Globus pallidus (tissue), 1 donor: ENCODE data around the gene SIRT1.
"Not testable (repeated sequence)": the region's sequence is repeated elsewhere in the genome, so short reads cannot be mapped to it uniquely, and the experiment has no call there.

Source experiments
- DNase-seq: peaks from one replicate; pipeline ENCODE4 v3.0.0-alpha.2; 2015; ENCODE audit warnings: low spot score

The SIRT1 gene

DNA sequence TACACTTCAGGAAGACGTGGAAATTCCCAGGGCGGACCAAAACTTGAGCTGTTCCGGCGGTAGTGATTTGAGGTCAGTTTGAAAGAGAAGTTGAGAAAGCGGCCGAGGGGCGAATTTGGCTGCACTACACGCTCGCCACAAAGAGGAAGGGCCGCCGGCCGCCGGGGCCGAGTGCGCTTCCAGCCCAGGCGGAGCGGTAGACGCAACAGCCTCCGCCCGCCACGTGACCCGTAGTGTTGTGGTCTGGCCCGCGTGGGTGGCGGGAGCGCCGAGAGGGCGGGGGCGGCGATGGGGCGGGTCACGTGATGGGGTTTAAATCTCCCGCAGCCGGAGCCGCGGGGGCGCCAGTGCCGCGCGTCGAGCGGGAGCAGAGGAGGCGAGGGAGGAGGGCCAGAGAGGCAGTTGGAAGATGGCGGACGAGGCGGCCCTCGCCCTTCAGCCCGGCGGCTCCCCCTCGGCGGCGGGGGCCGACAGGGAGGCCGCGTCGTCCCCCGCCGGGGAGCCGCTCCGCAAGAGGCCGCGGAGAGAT, at the start of gene SIRT1:
SIRT1 (plus strand) TSS at position 344 of the 529 bp plus-strand sequence; CDS start at position 410, 66 bp downstream.
- DNase-seq: peak; percentile 96

DNA sequence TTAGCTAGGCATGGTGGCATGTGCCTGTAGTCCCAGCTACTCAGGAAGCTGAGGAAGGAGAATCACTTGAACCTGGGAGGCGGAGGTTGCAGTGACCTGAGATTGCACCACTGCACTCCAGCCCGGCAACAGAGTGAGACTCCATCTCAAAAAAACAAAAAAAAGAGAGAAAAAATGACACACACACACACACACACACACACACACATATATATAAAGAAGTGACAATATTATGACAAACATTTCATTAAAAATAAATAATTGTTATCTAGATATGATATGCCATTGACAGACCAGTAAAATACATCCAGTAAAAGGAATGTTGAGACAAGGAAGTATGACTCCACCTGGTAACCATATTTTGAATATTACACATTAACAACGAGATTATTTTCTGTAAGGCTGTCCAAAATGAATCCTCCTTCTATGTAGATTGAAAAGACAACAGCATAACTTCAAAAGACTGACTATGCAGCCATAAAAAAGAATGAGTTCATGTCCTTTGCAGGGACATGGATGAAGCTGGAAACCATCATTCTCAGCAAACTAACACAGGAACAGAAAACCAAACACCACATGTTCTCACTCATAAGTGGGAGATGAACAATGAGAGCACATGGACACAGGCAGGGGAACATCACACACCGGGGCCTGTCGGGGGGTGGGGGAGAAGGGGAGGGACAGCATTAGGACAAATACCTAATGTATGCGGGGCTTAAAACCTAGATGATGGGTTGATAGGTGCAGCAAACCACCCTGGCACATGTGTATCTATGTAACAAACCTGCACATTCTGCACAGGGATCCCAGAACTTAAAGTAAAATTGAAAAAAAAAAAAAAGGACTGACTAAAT, 48.7 kb upstream of the SIRT1 start:
- not testable (repeated sequence) for DNase-seq

DNA sequence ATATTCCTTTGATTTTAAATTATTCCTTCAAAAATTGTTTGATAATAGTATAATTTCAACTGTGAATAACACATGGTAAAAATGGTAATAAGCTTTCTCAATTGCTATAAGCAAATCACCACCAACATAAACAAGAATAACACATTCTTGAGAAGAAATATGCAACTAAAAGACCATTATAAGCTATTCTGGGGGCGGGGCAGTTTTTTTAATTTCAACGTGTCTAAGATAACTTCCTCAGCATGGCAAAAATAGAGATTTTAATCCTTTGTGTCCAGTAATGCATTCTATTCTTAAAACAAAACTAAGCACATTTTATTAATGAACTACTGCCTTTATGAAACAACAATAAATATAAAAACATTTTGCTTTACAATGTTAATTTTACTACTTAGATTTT, 48.0 kb upstream of the SIRT1 start:
- no peak for DNase-seq

DNA sequence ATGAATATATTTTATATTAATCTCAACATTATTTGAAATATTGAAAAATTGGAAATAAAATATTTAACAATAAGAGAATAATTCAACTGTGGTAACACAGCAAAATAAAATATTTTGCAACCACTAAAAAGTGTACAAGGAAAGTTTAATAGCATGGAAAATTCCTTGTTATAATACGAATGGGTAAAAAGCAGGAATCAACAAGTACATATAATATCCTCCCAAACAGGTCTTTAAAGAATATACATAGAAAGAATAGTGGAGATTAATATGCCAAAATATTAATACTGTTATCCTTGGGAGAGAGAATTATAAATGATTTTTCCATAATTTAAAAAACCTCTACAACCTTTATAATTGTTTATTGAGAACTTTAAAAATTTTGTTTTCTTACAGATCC, 47.5 kb upstream of the SIRT1 start:
- no peak for DNase-seq

DNA sequence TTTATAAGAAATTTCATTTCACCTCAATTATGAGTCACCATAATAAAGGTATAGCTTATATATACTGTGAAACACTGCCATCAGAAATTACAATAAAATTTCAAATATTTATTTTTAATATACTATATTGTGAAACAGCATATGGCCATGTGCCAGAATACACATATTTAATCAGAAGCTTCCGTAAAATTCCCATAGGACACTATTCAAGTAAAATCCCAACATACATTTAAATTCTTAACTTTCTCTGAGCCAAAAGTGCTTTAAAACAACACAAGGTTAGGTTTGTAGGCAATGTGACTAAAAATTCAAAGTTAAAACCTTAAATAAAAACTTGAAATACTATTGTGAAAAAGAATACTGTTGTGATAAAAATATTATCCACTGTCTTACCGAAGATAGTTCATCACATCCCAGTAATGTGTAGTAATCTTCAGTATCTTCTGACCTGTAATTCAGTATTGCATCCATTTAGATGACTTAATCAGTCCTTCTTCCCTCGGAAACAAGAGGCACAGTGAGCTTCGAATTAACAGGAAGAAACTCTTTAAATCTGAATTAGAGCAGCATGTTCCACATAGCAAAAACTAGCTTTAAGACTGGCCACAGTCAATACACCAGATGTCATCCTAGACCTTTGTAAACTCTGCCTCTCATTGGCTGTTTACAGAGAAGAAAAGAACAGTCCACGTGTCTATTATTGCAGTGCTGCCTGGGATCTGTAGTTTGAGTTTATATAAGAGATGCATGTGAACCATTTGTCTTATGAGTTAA, 46.7 kb upstream of the SIRT1 start, which contains the start of gene DNAJC12:
DNAJC12 (minus strand) TSS at position 648 of the 774 bp plus-strand sequence; CDS start at position 471, 177 bp downstream.
- peak; percentile 81 for DNase-seq

DNA sequence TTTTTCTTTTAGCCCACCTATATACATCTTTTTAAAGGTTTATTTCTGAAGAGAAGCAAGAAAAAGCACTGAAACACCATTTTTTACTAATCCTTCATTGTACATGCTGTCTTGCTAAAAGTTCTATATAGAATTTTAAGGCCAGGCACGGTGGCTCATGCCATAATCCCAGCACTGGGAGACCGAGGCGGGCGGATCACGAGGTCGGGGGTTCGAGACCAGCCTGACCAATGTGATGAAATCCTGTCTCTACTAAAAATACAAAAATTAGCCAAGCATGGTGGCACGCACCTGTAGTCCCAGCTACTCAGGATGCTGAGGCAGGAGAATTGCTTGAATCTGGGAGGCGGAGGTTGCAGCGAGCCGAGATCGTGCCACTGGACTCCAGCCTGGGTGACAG, 44.9 kb upstream of the SIRT1 start:
- not testable (repeated sequence) for DNase-seq

DNA sequence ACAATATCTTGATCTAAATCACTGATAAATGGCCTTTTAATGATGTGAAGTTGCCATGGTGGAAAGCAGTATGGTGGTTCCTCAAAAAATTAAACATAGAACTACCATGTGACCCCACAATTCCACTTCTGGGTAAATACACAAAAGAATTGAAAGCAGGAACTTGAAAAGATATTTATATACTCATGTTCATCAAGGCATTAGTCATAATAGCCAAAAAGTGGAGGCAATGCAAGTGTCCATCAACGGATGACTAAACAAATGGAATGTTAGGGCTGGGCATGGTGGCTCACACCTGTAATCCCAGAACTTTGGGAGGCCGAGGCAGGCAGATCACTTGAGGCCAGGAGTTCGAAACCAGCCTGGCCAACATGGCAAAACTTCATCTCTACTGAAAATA, 44.5 kb upstream of the SIRT1 start:
- DNase-seq: no peak

DNA sequence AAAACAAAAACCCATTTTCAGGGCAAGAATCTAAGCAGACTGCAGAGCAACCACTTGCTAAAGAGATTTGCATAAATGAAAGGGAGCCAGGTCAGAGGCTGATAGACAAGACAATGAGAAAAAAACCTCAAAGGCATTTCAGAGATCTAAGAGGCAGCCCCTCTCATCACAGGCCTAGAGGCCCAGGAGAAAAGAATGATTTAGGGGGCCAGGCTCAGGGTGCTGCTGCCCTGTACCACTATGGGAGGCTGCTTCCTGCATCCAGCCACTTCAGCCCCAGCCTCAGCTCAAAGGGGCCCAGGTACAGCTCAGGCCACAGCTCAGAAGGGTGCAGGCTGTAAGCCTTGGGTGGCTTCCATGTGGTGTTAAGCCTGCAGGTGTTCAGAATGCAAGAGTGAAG, 42.7 kb upstream of the SIRT1 start:
- no peak for DNase-seq

DNA sequence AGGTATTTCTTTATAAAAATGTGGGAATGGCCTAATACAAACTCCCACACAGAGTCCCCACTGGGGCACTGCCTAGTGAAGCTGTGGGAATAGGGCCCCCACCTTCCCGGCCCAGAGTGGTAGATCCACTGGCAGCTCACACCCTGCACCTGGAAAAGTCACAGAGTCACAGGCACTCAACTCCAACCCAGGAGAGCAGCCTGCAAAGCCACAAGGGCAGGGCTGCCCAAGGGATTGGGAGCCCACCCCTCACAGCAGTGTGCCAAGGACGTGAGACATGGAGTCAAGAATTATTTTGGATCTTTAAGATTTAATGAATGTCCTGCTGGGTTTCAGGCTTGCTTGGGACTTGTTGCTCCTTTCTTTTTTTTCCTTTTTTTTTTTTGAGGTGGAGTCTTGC, 41.2 kb upstream of the SIRT1 start:
- DNase-seq: no peak

DNA sequence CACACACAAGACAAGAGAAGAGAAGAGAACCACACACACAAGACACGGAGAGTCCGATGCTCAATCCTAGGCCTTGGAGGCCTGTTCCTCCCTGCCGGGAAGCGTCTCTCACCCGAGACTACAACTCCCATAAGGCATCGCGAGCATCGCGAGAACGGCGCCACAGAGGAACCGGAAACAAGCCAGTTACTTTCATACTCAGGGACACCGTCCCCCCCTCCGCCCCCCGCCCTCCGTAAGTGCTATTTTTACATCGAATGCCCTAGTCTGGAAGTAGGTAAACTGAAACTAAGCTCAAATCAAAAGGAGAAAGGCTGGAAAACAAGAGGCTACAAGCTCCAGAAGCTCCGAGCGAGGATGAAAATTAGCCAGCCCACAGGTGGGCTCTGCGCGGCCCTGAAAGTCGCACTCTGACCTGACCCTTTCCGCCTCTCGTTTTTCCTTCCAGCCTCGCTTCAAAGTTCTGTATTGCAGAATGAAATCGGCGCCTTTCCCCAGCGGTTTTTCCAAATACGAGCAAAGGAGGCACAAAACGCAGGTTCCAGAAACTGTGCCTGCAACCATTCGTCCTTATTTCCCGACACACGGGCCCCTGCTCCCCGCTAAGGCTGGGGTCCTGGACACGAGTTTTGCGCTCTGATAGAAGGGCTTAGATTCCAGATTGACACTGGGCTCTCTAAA, 35.0 kb upstream of the SIRT1 start:
- peak; percentile 91 for DNase-seq

DNA sequence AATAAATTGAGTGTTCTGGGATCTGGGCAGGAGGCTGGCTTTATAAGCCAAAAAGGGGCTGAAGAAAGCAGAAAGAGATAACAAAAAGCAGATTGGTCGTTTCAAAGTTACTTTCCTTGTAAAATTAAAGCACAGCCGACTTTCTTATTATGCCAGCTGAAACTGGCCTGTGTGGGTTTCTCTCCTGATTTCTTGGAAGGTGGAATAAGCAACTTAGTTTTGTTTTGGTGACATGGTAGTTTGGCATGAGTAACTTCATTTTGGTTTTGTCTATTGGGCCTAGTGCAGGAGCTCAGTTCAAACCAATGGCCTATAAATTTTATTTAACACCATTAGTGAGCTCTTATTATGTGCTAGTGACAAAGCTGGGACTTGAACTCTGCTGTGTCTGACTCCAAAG, 33.3 kb upstream of the SIRT1 start:
- DNase-seq: no peak

DNA sequence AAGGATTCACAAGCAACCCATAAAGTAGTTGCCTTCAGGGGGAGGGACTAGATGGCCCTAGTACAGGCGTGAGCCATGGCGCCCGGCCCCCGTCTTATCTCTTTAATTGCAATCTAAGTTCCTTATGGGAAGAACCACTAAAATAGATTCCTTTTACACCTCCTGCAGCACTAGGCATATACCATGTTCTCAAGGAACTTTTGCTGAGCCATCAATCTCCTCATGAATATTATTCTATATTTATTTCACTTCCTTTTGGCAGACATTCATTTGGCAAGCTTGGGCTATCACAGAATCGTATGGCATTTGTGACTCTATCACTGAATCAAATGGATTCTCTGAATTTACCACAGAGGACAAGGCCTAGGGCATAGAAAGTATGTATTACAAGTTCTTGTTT, 31.7 kb upstream of the SIRT1 start:
- DNase-seq: no peak

DNA sequence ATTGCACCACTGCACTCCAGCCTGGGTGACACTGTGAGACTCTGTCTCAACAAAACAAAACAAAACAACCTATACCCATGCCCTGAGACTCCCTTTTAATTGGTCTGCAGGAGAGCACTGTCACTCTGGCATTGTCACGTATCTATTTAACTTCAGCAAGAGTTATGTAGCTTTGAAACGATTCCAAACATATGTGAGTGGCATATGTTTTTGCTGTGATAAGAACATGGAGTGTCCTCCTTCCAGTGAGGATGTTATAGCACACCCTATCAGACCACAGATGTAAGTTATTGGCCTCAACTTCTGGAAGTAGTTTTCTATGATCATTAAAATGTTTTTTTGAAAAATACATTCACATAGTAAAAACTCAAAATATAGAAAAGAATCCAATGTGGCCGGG, 30.9 kb upstream of the SIRT1 start:
- DNase-seq: no peak

DNA sequence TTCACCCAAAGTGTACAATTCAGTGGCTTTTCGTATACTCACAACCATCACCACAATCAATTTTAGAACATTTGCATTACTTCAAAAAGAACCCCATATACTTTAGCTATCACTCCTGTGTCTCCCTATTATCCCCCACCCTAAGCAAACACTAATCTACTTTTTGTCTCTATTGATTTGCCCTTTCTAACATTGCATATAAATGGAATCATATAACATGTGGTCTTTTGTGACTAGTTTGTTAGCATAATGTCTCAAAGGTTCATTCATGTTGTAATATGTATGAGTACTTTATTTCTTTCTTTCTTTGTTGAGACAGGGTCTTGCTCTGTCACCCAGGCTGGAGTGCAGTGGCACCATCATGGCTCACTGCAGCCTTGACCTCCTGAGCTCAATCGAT, 25.5 kb upstream of the SIRT1 start:
- no peak for DNase-seq

DNA sequence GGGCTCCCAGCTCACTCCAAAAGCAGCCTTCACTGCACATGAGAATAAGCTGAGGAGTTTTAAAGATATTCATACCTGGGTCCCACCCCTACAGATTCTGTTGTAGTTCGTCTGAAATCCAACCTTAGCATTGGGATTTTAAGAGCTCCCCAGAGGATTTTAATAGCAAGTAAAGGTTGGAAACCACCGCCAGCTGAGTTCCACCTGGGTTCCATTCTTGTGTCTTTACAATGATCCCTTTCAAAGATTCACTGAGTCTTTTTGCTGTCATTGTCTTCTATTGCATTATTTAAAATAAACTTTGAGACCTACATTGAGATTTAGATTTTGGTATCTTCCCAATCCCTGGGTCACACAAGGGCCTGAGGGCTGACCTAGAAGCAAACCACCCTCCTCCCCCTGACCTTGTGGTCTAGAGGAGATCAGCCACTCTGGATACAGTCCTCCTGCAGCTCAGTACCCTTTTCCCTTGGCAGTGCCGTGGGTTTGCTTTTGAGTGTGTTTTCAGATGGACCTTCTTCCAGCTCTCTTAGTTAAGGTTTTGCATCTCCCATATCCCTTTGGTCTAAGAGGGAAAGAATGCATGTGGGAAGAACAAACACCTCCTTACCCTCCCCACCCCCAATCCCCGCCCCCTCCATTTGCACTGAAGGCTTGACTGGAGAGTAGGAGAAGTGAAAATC, 22.6 kb upstream of the SIRT1 start:
- no peak for DNase-seq

DNA sequence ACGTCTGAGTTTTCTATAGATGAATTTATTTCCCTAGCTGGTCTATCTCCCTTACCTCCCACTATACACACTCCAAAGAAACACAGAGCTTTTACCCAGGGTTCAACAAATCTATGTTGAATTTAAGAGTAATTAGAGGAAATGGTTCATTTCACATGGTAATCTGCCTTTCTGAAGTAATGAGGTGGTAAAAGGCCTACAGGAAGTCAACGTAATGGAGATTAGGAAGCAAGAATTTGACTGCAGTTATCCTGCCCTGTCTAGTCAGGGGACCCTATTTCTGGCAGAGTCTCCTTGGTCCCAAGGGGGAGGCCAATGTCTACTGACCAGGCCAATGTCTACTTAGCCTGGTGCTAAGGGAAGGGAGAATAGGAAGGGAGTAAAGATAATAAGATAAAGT, 21.4 kb upstream of the SIRT1 start:
- DNase-seq: no peak

DNA sequence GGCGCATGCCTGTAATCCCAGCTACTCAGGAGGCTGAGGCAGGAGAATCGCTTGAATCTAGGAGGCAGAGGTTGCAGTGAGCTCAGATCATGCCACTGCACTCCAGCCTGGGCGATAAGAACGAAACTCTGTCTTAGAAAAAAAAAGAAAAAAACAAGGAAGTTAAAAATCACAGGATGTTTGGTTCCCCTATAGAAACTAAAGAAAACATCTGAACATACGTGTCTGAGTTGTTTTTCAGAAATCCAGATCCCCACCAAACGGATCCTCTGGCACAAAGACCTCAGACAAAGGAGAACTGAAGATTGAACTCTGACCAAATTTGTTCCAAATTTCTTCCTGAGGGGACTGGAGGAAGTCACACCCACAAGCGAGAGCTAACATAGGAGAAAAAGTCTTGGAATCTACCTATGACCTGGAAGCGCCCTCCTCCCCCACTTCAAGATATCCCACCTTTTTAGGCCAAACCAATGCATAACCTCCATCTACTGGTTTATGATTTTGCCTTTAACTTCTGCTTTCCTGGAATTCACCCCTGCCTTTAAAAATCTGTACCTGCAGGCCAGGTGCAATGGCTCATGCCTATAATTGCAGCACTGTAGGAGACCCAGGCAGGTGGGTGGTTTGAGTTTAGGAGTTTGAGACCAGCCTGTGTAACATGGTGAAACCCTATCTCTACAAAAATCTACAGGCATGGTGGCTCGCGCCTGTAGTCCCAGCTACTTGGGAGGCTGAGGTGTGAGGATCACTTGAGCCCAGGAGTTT, 19.7 kb upstream of the SIRT1 start:
- peak; percentile 20 for DNase-seq

DNA sequence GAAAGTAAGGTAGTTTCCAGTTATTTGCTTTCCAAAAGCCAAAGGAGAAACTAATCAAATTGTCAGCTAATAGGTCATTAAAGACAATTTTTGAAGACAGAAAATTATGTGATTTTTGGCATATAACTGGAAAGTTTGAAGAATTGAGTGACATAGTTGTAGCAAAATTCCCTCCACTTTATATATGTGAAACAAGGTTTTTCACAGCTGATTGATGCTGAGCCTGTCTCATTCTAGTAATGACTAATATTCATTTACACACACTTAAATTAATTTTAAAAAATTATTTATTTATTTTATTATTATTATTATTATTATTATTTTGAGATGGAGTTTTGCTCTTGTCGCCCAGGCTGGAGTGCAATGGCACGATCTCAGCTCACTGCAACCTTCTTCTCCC, 16.3 kb upstream of the SIRT1 start:
- DNase-seq: no peak

DNA sequence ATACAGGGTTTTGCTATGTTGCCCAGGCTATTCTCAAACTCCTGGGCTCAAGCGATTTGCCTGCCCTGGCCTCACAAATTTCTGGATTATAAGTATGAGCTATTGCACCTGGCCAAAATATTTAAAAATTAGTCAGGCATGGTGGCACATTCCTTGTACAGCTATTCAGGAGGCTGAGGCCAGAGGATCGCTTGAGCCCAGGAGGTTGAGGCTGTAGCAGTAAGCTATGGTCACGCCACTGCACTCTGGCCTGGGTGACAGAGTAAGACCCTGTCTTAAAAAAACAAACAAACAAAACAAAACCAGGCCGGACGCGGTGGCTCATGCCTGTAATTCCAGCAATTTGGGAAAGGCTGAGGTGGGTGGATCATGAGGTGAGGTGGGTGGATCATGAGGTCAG, 14.5 kb upstream of the SIRT1 start:
- no peak for DNase-seq

DNA sequence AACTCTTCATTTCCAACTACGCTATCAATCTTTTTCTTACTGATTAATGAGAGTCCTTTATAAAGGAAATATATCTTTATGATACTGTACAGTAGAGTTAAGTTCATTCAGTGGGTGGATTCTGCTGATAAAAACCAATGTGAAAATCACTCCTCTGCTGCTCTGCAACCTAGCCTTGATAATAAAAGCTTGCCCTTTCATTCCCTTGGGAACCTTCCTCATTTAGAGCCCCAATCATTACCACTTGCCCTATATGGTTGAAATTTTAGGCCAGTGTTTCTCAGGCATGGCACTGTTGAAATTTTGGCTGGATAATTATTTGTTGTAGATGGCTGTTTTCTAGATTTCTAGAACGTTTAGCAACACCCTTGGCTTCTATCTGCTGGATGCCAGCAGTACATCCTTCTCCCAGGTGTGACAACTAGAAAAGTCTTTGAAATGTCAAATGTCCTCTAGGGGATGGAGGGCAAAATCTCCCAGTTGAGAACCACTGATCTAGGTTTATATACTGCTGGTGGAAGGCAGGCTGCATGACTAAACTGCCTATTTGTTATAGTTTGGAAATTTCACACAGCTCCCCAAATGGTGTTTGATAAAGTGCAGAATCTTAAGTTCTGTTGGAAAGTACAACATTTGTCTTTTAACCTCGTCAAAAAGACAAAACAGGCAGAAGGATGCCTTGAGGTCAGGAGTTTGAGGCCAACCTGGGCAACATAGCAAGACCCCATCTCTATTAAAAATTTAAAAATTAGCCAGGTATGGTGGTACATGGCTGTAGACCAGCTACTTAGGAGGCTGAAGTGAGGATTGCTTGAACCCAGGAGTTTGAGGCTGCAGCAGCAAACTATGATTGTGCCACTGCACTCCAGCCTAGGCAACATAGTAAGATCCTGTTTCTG, 8.9 kb upstream of the SIRT1 start:
- DNase-seq: no peak
